CD4-positive, alpha-beta T cell treated with Interleukin-10 for 1 hour (primary cell): ENCODE results near the gene GIT2.

Experiments used
- DNase-seq: peaks from one replicate; pipeline ENCODE4 v3.0.0-alpha.2; 2020

GIT2 gene

DNA sequence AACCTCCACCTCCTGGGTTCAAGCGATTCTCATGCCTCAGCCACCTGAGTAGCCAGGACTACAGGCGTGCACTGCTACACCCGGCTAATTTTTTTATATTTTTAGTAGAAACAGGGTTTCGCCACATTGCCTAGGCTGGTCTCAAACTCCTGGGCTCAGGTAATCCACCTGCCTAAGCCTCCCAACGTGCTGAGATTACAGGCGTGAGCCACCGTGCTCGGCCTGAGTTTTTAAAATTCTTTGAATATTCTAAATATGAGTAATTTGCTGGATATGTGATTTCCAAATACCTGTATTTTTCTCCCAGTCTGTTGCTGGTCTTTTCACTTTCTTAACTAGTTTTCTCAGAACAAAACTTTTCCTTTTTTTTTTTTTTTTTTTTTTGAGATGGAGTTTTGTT lies 27.4 kb downstream of the GIT2 start:
- DNase-seq, result no peak

DNA sequence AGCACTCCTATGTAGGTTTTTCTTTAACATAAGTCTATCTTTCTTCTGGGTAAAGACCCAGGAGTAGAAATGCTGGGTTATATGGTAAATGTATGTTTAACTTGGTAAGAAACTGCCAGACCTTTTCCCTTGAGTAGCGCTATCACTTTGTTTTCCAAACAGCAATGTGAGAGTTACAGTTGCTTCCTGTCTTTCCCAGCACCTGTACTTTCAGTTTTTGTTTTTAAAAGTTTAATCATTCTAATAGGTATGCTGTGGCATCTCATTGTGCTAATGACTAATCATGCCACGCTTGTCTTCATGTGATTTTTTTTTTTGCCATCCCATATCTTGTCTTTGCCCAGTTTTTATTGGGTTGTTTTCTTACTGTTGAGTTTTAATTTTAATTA lies 28.1 kb downstream of the GIT2 start:
- DNase-seq, result peak; percentile 44

GRCh38 chr12:109967383-109968031 lies 28.7 kb downstream of the GIT2 start:
- DNase-seq, result peak; percentile 26

DNA sequence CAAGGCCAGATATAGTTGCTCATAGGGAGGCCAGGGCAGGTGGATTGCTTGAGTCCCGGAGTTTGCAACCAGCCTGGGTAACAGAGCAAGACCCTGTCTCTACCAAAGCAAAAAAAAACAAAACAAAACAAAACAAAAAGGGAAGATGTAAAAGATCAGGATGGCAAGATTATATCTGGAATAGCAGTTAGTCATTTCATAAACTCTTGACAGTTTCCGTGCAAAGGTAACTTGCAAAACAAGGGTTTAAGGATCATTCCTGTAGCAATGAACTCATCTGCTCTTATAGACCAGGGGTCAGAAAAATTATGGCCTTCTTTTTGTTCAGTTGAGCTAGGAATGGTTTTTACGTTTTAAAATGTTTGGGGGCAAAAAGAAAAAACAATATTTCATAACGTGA lies 29.6 kb downstream of the GIT2 start:
- DNase-seq, result no peak

- no peak for DNase-seq
Observed at GRCh38 chr12:109963743-109964429, 32.3 kb downstream of the GIT2 start.

DNA sequence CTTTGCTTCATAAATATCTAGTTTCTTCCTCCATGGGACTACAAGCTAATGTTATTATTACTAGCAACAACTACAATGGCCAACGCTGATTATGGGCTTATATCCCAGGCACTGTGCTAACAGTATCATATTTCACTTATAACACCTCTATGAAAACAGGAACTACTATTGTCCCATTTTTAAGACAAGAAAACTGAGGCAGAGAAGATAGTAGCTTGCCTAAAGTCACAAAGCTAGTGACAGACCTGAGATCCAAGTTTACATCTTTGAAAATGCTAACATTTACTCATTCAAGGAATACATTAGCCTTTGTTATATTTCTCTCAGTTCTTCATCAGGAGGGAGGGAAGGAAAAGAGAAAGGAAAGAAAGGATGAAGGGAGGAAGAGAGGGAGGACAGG lies 32.8 kb downstream of the GIT2 start:
- DNase-seq, result no peak

DNA sequence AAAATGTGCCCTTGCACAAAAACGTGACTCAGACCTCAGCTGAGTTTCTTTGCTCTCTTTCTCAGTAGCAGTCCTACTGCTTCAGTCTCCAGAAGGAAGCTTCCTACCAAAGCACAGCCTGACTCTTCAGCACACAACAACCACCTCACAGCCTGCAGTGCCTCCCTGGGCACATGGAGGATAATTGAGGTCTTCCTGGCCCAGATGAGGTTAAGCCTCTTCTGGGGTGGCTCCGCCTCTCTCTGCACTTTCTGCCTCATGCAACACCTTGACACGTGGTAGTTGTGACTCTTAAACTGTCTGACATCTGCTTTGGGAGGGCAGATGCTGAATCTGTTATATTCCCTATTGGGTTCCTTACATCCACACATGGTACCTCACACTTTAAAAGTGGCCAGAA lies 33.8 kb downstream of the GIT2 start:
- no peak for DNase-seq

- no peak for DNase-seq
Observed at GRCh38 chr12:109961612-109962011, 34.6 kb downstream of the GIT2 start.

GRCh38 chr12:109961201-109961600 lies 35.0 kb downstream of the GIT2 start:
- DNase-seq, result no peak

- no peak for DNase-seq
Observed at GRCh38 chr12:109959411-109960093, 36.6 kb downstream of the GIT2 start.

DNA sequence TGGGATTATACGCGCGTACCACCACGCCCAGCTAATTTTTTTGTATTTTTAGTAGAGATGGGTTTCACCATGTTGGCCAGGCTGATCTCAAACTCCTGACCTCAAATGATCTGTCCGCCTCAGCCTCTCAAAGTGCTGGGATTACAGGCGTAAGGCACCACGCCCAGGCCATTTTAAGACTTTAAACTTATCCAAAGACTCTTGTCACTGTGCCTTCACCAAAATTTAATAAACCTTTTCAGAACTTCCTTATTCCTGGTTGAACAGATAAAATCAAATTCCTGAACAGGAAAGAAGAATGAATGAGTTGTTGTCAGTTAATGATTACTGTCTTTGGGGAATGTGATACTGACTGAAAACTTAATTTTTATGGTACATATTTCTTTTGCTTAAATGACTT lies 37.8 kb downstream of the GIT2 start:
- DNase-seq, result no peak

DNA sequence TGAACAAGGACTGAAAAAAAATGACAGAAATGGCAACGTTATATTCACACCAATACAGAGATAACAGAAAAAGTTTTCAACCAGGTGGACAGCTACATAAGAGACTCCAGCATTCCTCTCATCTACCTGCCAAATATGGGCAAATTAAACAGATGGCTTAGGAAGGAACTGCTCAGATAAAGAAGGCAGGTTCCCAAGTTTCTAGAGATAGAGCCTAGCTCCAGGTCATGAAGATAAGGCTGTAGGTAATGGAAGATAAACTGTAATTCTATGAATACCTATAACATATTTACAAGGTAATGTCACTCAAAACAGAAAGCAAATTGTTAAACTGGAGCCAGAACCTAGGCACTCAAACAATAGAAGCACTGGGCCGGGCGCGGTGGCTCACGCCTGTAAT lies 42.5 kb downstream of the GIT2 start:
- no peak for DNase-seq

- no peak for DNase-seq
Observed at GRCh38 chr12:109952873-109953272, 43.3 kb downstream of the GIT2 start.

DNA sequence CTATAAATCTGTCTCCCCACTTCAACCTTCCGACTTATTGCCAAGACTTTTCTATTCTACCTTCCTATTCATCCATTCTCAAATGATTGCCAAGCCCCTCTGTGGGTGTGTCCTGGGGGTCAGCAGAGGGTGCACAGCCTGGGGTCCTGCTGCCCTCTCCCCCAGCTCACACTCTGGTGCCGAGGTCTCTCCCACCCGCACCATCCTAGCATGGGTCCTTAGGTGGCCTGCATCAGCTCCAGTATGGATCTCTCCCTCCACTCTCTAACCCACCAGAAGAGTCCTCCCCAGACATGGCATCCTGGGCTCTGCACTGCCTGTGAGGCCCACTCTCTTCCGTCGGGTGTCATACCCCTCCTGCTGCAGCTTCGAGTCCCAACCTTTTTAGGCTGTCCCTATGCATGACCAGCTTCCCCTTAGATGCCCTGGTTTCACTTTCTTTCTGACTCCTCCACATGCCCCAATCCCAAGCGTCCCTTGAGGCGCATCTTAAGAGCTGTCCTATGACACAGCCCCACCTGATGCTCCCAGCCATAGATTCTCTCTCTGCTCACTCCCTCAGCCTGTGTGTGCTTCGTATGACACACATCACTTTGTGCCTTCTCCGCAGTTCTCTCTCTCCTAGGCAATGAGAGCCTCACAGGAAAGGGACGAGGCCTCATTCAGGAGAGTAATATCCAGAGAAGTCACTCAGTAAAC lies 43.9 kb downstream of the GIT2 start:
- no peak for DNase-seq

- no peak for DNase-seq
Observed at GRCh38 chr12:109951751-109952150, 44.4 kb downstream of the GIT2 start.

GRCh38 chr12:109951136-109951535 lies 45.0 kb downstream of the GIT2 start:
- no peak for DNase-seq

DNA sequence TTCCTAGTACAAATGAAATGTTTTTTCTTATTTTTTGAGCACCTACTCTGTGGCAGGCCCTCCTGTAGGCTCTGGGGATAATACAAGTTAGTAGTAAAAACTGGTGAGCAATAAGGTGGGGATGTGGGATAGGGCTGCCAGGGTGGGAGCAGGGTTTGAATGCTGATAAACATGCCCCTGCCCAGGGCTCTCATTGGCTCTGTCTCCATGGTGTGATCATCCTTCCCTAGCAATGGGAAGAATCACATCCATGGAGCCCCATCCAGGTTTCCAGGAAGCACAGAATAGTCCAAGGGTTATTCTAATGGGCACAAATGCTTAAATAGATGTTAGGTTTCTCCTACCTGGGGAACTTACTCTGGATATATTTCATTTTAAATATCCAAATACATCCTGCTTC lies 45.5 kb downstream of the GIT2 start:
- DNase-seq, result no peak

GRCh38 chr12:109949089-109949488 lies 47.1 kb downstream of the GIT2 start:
- no peak for DNase-seq

- DNase-seq, result no peak
Observed at GRCh38 chr12:109948368-109948767, 47.8 kb downstream of the GIT2 start.

DNA sequence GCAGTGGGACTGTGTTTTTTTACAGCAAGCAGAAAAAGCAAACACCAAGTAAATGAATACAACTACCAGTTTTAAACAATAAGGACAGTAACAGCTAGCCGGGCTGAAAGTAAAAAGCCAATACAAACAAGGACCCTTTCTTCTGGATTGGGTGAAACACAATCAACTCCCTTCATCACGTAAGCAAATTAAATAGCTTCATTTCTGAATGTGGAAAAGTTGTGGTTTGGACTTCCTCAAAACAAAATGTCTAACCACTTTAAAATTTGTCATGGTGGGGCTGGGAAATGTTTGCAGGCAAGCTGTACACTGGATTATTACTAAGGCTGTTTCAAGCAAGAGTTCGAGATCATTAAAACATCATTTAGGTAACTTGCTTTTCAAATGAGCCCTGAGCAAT lies 48.6 kb downstream of the GIT2 start:
- DNase-seq, result no peak

GRCh38 chr12:109946913-109947312 lies 49.3 kb downstream of the GIT2 start:
- DNase-seq, result no peak

- DNase-seq, result no peak
Observed at GRCh38 chr12:109946505-109946904, 49.7 kb downstream of the GIT2 start.

DNA sequence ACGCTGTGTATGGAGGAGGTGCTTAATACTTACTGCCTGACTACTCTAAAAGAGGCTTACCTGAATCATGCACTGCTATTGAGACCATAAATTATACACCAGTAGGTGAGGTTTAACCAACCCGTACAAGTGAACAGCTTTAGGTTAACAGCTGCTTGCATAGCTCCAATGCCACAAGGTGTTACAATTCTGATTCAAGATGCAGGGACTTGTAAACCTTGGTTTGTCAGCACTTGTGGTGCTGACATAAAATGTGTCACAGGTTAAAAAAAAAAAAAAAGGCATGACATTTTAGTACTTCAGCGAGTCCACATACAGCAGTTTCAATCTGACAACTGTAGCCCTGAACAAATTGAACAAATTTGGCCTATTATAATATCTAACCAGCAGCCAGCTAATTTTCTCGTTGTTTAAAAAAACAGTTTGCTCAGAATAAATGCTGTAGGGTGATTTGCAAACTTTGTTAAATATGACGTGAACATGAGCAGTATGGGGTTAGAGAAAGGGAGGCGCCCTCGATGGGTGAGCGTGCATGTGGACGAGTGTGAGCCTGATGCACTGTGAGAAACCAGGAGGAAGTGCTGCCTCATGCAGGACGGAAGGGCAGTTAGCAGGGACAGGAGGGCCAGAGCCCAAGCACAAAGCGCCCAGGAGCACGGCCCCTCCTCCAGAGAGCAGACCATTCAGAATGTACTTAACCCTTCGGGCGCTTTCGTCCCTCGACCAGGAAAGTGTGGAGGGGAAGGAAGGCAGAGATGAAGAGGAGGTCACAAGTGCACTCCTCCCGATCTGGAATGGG lies 51.4 kb downstream of the GIT2 start:
- no peak for DNase-seq
